Activated T-cell treated with anti-CD3 and anti-CD28 coated beads for 4 hours (primary cell): Measurements from ENCODE around the gene SAC3D1.
A peak's percentile ranks its signal among the peaks of the same experiment; 100 is the strongest.
"Not testable (repeated sequence)": the region's sequence is repeated elsewhere in the genome, so short reads cannot be mapped to it uniquely, and the experiment has no call there.

Experiments
- DNase-seq: peaks from one replicate; pipeline ENCODE4 v3.0.0-alpha.2; 2020

The SAC3D1 gene

DNA sequence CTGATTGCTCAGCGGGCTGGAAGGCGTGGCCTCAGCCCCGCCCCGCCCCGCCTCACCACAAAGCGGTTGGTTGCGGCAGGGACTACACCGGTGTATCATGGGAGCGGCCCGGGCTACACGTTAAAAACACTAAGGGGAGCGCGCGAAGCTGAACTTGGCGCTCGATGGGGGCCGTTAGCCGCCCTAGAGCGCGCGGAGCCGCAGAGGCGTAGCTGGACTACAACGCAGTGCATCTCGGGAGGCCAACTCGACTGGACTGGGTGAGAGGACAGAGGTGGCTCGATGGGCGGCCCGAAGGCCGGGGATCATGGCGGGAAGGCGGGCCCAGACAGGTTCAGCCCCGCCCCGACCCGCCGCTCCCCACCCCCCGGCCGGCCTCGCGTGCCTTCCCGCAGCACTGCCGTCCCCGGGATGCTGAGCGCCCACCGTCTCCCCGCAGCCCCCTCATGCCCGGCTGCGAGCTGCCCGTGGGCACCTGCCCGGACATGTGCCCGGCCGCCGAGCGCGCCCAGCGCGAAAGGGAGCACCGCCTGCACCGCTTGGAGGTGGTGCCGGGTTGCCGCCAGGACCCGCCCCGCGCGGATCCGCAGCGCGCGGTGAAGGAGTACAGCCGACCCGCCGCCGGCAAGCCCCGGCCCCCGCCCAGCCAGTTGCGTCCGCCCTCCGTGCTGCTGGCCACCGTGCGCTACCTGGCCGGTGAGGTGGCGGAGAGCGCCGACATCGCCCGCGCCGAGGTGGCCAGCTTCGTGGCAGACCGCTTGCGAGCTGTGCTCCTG lies at the start of gene SAC3D1:
SAC3D1 (plus strand) TSS at position 364 of the 776 bp plus-strand sequence; CDS start at position 447, 83 bp downstream.
- DNase-seq, result peak; percentile 67

DNA sequence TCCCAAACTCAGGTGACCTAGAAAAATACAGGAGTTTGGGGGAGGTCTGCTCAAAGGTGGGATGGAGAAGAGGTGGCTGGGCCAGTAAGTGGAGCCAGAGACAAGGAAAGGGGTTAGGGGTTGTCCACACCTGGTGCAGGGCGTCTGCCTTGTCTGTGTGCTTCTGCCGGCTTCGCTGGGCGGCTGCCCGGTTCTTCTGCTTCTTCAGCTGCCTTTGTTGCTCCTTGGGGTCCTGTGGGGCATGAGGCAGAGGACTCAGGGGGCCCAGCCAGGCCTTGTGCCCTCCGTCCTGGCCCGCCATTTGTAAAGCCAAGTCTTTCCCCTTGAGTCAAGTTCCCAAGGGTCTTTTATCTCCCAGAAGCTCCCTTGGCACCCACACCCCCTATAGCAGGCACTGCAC lies 46.7 kb upstream of the SAC3D1 start:
- no peak for DNase-seq

DNA sequence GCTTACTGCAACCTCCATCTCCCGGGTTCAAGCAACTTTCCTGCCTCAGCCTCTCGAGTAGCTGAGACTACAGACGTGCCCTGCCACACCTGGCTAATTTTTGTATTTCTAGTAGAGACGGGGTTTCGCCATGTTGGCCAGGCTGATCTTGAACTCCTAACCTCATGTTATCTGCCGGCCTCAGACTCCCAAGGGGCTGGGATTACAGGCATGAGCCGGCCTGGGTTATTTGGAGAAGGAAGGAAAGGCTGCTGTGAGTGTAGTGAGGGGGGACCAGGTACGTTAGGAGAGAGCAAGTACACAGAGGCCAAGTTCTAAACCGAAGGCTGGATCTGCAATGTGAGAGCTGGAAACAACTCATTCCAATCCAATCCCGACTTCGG lies 44.7 kb upstream of the SAC3D1 start:
- DNase-seq, result no peak

DNA sequence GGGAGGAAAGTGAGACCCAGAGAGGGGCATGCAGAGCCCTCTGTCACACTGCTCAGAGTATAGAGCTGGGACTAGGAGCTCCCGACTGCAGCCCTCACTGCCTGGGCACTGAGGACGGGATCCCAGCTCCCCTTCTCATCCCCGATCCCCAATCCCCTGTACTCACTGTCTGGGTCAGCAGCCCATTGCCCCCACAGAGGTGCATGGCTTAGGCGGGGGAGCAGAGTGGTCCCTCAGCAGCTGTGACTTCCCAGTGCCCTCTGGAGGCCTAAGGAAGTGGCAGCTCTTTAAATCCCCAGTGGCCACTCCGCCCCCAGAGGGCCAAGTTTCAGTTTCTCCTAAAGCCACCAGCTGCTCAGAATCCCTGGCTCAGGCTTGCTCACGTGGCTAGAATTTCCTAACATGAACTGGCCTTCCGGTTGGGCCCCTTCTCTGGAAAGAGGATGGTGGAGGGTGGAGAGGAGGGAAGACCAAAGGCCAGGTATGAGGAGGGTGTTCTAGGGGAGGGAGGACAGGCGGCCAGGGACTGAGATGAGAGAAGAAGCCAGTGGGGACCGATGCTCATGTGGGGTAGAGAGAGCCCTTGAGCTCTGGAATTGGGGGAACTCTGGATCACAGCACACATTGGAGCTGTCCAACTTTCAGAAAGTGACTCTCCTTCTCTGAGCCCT lies 44.2 kb upstream of the SAC3D1 start, which contains the start of gene BATF2:
BATF2 (minus strand) TSS at position 262 of the 671 bp plus-strand sequence; CDS start at position 205, 57 bp downstream.
- no peak for DNase-seq

DNA sequence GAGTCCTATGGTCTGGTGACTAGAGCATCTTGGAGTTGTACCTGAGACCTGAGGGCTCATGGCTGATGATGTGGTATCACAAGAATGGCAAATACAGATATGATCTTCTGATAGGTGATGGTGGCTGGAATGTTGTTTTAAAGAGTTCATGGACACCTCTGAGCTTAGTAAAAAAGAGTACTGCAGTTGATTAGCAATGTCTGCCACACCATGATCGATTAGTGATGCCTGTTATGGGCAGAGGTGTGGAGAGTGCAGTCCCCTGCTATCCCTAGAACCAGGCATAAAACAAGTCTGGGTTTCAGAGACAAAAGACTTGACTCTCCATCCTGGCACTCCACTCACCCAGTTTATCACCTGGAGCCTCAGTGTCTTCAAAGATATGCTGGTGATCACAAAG lies 42.9 kb upstream of the SAC3D1 start:
- no peak for DNase-seq

DNA sequence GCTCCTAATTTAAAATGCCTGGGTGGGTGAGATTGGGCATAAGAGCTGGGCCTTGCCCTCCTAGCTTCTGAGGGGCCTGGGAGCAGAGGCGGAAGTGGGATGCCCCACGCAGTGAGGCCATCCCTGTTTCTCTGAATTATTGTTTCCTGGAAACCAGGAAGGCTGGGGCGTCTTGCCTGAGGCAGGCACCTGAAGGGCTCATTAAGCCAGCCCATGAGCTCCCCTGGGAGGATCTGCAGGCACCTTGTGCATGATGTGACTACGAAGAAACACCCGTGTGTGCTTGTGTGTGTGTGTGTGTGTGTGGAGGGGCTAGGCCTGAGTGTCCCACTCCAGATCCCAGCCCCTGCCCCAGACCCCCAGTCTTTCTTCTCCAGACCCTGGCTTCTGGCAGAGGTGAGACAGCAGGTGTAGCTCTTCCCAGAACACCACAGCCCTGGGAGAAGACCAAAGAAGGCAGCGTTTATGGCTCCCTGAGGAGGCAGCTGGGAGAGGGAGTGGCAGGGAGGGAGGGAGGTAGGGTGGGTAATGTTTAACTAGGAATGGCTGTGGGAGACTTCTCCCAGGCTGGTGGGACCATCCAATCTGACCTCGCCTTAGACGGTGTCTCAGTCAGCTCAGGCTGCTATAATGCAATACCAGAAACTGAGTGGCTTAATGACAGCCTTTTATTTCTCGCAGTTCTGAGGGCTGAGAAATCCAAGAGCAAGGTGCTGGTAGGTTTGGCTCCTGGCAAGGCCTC lies 42.1 kb upstream of the SAC3D1 start:
- DNase-seq, result no peak

DNA sequence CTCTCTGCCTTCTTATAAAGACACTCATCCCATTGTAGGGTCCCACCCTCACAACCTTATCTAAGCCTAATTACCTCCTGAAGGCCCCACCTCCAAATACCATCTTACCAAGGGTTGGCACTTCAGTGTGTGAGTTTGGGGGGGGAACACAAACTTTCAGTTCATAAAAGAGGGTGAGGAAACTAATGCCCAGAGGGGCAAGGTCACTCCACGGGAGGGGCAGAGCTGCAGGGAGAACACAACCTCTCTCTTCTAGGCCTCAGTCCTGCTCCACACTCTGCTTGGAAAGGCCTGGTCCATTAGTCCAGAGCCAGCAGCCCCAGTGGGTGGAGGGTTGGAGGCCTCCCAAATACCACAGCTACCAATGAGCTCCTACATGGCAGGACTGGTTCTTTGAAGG lies 41.5 kb upstream of the SAC3D1 start:
- DNase-seq, result no peak

DNA sequence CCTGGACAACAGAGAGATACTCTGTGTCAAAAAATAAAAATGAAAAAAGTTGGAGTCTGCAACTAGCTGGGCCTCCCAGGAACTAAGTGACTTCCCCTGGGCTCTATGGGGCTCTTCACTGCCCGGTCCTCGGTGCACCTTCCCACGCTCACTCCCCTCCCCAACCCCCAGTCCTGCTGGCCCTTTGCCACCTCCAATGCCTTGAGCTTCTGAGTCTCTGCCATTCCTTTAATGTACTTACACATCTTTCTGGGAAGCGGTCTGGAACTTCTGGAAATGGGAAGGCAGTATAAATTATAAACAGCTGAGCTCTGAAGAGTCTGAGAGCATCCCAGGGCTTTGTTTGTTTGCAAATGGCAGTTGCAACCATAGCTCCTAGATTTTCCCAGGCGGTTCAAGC lies 38.3 kb upstream of the SAC3D1 start:
- no peak for DNase-seq

DNA sequence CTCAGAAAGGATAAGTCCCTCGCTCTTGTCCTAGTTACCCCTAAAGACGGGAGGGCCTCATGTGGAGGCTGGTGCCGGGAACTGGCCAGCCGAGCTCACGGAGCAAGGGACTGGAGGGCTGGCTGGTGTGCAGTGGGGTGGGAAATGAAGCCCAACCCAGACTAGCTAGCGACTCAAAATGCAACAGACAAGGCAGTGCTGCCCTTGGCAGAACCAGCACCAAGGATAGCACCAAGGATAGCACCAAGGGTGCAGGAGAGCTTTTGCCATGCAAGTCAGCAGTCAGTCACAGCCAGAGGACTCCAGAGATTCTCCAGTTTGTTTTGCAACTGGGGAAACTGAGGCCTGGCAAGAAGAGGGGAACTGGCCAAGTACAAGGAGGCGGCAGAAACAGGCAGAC lies 37.7 kb upstream of the SAC3D1 start:
- no peak for DNase-seq

DNA sequence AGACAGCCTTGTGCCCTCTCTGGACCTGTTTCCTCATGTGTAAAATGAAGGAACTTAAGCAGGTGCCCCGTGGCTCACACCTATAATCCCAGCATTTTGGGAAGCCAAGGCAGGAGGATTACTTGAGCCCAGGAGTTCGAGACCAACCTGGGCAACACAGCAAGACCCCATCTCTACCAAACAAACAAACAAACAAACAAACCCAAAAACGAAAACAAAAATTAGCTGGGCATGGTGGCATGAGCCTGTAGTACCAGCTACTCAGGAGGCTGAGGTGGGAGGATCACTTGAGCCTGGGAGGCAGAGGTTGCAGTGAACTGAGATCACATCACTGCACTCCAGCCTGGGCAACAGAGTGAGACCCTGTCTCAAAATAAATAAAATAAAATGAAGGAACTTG lies 37.0 kb upstream of the SAC3D1 start:
- not testable (repeated sequence) for DNase-seq

DNA sequence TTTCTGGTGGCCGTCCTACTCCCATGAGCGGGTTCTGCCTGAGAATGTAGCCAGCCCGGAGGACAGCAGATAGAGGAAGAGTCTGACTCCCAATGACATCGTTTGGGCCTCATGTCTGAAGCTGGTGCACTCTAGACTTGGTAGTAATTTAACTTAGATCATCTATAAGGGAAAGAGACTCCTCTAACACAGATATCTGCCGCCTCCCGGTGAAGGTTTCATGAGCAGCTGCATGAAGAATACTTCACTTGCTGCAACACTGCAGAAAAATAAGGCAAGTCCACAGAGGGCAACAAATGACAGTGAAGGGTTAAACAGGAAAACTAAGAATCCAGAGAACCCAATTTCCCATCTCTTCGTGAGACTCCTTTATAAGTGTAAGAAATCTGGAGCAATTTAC lies 33.0 kb upstream of the SAC3D1 start:
- no peak for DNase-seq

DNA sequence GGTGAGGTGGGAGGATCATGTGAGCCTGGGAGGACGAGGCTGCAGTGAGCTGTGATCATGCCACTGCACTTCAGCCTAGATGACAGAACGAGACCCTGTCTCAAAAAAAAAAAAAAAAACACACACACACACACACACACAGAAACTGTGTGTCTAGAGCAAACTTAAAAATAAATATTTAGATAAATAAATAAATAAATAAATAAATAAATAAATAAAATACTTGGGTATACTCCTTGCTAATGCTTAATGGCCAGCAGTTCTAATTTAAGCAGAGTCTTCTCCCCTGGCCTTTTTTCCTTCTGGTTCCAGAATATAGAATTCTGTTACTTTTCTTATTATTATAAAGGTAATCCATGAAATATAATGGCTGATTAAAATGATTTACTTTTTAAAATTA lies 32.1 kb upstream of the SAC3D1 start:
- DNase-seq, result no peak

DNA sequence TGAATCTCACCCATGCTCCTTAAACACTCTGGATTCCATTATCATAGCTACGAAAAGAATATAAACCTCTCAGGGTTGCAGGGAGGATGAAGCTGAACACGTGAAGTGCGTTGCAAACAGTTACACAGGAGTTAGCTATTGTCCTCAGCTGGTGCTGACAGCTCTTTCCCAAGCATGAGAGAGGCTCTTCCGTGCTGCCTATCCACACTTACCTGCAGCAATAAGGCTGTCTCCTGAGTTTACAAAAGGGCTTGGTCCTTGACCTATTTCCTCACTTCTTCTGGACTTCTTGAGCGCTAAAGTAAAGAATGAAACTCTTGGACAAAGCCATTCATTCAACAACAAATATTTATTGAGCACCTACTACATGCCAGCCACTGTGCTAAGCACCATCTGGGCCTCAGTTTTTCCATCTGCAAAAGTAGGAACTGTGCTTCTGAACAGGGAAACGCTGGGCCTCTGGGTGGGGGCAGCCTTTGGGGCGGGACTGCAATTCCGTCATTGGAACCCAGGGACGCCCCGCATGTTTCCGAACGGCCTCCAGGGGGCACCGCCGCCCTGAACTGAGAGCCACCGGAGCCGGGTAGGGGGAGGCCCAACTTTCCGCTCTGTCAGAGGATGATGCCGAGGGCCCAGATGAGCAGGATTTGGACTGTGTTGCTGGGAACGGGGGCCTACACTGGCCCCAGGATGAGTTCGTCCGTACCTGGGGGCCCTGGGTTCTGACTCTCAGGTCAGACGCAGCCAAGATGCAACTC lies 27.7 kb upstream of the SAC3D1 start:
- peak; percentile 89 for DNase-seq

DNA sequence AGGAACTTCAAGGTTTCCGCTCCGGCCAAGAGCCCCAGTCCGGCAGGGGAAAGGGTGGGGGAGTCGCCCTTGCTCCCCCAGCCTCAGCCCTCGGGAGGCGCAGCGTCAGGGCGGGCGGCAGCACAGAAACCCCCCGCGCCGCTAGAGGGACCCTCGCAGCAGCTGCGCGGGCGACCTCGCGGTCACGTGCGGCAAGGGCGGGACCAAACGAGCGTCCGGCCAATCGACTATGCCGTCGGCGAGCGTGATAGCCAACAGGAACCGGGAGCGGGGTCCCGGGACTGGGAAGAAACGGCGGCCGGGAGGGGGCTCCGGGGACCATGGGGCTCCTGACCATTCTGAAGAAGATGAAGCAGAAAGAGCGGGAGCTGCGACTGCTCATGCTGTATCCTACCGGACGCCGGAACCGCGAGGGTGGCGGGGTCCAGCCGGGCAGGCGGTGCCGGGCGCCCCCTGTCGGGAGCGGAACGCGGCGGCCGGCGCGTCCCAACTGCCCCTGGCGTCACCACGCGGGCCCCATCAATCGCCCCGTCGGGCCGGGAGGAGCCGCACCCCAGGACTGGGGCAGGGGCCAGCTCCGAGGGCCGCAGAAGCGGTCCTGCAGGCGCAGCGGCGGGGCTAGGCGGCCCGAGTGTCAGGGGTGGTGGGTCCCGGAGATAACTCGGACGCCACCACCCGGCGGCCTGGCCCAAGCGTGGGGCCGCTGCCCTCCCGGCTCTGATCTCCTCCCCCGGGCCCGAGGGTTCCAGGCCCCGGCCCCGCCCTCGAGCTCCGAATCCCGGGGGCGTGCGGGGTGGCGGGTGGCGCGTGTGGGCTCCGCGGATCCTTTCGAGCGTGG lies 26.9 kb upstream of the SAC3D1 start, which contains the start of gene ARL2:
ARL2 (plus strand) TSS at position 273 of the 838 bp plus-strand sequence; CDS start at position 321, 48 bp downstream.
- DNase-seq, result peak; percentile 74

DNA sequence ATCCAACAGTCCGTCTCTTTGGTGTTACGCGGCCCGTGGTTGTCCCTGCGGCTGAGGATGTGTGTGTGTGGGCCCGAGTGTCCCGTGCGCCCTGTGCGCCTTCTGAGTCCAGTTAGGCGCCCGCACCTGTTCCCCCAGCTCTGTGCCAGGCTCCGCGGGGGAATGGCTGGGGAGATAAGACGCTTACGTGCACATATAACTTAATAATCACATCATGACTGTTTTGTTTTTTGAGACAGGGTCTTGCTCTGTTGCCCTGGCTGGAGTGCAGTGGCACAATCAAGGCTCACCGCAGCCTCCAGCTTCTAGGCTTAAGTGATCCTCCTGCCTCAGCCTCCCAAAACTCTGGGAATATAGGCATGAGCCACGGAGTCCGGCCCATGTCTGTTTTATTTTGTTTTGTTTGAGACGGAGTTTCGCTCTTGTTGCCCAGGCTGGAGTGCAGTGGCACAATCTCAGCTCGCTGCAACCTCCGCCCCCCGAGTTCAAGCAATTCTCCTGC lies 26.2 kb upstream of the SAC3D1 start:
- no peak for DNase-seq

DNA sequence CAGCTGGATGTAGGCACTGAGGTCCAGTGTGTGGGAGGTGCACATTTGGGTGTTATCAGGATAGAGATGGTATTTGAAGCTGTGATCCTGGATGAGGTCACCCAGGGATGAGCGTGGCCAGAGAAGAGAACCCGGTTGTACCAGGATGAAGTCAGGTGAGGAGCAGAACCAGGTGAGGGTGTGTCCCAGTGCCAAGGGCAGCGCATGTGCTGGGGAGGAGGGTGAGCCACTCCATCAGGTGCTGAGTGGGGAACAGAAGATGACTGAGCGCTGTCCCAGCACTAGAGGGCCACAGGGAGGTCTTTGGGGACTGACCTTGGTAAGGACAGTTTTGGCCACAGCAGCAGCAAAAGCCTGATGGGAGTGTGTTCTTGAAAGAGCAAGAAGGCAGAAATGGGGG lies 24.3 kb upstream of the SAC3D1 start:
- no peak for DNase-seq

DNA sequence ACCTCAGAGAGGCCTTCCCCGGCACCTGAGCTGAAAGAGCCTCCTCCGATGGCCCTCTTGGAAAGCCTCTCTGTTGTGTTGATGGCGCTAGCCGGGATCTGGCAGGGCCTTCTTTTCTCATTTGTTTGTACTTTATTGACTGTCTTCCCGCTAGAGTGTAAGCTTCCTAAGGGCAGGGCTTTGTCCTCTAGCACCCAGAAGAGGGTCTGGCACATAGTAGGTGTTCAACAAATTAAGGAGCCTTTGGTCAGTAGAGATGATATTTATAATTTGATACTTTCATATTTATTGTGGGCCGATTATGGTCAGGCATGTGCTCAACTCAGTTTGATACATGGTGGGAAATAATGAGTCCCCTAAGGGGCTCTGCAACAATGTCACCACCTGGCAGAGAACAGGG lies 23.1 kb upstream of the SAC3D1 start:
- no peak for DNase-seq

DNA sequence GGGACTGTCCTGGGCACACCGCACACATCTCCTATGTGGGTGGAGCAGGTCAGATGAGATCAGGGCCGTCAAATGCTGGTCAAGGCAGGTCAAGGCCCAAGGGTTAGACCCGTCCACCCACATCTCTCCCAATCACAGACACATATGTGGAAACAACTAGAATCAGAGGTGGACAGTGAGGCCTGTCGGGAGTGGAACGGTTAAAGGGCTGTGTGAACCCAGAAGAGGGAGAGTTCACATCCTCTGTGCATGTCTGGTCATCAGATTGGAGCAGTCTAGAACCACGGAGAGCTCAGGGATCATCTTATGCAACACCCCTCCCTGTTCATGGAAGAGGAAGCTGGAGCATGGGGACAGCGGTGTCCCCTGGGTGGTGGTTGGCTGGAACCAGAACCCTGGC lies 21.2 kb upstream of the SAC3D1 start:
- no peak for DNase-seq

DNA sequence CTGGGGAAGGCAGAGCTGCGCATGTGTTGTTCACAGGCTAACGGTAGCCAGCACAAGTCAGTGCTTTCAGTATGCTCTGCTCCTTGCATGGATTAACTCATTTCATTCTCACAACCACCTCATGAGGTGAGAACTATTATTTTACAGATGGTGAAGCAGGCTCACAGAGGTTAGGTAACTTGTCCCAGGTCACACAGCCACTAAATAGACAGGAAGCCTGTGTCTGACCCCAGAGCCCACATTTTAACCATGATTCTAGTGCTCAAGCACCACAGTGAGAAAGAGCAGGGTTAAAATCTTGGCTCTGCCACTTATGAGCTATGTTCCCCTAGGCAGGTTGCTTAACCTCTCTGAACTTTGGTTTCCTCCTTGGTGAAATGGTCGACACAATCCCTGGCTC lies 20.0 kb upstream of the SAC3D1 start:
- DNase-seq, result no peak

DNA sequence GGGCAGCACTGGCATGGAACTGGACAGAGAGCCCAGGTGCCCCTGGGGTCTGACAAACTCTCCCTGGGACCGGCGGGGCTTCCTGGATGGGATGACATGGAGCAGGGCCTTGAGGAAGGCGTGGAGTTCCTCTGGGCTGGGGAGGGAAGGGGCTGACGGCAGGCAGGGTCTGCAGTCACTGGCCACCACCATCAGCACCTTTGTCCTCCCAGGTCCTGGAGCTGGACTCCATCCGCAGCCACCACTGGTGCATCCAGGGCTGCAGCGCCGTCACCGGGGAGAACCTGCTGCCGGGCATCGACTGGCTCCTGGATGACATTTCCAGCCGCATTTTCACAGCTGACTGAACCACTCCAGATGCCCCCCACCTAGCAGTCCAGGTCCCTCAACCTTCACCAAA lies 19.5 kb upstream of the SAC3D1 start:
- no peak for DNase-seq

DNA sequence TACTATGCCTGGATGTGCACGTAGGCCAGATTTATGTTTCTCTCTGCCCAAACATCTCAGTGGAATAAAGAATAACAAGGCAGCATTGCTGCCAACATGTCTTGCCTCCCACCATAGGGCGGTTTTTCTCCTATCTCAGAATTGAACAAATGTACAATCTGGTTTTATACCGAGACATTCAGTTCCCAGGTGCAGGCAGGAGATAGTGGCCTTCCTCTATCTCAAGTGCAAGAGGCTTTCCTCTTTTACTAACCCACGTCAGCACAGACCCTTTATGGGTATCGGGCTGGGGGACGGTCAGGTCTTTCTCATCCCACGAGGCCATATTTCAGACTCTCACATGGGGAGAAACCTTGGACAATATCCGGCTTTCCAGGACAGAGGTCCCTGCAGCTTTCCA lies 17.5 kb upstream of the SAC3D1 start:
- not testable (repeated sequence) for DNase-seq

DNA sequence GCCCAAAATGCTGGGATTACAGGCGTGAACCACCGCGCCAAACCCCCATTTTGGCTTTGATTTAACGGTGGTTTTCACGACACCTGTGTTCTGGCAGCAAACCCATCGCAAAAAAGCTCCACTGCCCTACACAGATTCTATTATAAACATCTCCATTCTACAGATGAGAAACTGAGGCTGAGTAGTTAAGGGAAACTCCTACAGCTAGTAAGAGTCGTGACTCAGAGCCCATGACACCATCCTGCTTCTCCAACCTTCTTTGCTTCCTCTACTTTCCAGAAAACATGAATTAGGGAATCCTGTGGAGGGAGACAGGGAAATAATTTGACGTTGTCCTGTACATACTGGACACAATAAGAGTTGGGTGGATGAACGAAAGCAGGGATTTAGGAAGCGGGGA lies 14.2 kb upstream of the SAC3D1 start:
- no peak for DNase-seq
